WI38 (cell line): ENCODE results near the gene MLN.

ENCODE experiments used
- H3K4me3 ChIP-seq: 2 replicates; pipeline ENCODE4 v1.5.1; 2011; ENCODE audit warnings: low read depth, mild to moderate bottlenecking, control low read depth, low read length
- CTCF ChIP-seq: IDR thresholded peaks from 2 replicates; pipeline ENCODE4 v1.5.1; 2012; ENCODE audit warnings: low read depth, mild to moderate bottlenecking, control low read depth, low read length

Gene MLN

GRCh38 chr6:33799454-33800113 lies 4.2 kb downstream of the MLN start:
- TF ChIP-seq CTCF = no peak
- no peak overlapping the region for H3K4me3 ChIP-seq

- TF ChIP-seq CTCF = no peak
- no peak overlapping the region for H3K4me3 ChIP-seq
Observed at GRCh38 chr6:33798343-33798848, 5.4 kb downstream of the MLN start.

- no peak overlapping the region for H3K4me3 ChIP-seq
Observed at GRCh38 chr6:33797626-33798342, 6.0 kb downstream of the MLN start.

GRCh38 chr6:33794910-33795623 lies 8.7 kb downstream of the MLN start:
- no peak overlapping the region for H3K4me3 ChIP-seq
- TF ChIP-seq CTCF = no peak

More at GRCh38 chr6:33797626-33798342, 6.0 kb downstream of the MLN start:
- TF ChIP-seq CTCF = no peak

- TF ChIP-seq CTCF = no peak
- H3K4me3 ChIP-seq = no peak overlapping the region
Observed at GRCh38 chr6:33792981-33793380, 10.8 kb downstream of the MLN start.

- TF ChIP-seq CTCF = no peak
- H3K4me3 ChIP-seq = no peak overlapping the region
Observed at GRCh38 chr6:33791620-33792019, 12.2 kb downstream of the MLN start.

GRCh38 chr6:33790910-33791309 lies 12.9 kb downstream of the MLN start:
- no peak overlapping the region for H3K4me3 ChIP-seq
- no peak for TF ChIP-seq CTCF
